Measurements from ENCODE around the gene CHAF1B.

Gene CHAF1B

DNA sequence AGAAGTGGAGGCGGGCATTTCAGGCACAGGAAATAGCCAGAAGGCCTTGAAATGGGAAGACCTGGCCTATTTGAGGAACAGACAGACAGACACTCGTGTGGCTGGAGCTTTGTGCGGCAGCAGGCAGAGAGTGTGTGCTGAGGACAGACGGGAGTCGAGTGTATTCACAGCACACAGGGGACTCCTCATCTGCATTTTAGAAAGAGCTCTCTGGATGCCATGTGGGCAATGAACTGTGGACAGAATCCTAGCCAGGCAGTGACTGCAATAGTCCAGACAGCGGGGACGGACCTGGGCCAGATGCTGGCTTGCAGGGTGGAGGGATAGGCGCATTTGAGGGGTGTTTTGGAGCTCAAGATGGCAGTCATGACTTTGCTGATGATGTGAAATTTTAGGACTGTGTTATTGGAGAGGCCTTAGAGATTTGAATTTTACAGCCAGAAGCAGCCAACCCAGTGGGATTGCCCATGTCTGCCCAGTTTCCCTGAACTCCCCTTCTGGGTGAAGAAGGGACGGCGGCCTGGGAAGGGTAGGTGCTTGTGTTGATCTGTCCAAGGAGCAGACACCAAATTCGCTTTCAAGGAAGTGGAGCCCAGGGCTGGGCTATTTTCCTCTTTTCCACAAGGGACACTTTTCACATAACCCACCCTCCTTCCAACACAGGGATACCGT, 43.7 kb downstream of the CHAF1B start:
- DNase-seq (ENCODE audit: low read depth): peak; percentile 21

- peak; percentile 74 for DNase-seq (ENCODE audit: low read depth)
Measured at GRCh38 chr21:36429947-36430546, 44.9 kb downstream of the CHAF1B start.

DNA sequence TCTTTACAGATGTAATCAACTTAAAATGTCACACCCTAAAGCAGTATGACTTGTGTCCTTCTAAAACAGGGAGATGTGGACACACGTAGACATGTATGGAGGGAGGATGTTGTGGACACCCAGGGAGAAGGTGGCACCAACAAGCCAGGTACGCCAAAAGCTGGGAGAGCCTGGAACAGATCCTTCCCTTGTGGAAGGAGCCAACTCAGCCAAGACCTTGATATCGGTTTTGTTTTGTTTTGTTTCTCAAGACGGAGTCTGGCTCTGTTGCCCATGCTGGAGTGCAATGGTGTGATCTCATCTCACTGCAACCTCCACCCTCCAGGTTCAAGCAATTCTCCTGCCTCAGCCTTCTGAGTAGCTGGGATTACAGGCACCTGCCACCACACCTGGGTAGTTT, 45.6 kb downstream of the CHAF1B start:
- no peak for DNase-seq (ENCODE audit: low read depth)

- no peak for DNase-seq (ENCODE audit: low read depth)
Measured at GRCh38 chr21:36431252-36431651, 46.1 kb downstream of the CHAF1B start.

DNA sequence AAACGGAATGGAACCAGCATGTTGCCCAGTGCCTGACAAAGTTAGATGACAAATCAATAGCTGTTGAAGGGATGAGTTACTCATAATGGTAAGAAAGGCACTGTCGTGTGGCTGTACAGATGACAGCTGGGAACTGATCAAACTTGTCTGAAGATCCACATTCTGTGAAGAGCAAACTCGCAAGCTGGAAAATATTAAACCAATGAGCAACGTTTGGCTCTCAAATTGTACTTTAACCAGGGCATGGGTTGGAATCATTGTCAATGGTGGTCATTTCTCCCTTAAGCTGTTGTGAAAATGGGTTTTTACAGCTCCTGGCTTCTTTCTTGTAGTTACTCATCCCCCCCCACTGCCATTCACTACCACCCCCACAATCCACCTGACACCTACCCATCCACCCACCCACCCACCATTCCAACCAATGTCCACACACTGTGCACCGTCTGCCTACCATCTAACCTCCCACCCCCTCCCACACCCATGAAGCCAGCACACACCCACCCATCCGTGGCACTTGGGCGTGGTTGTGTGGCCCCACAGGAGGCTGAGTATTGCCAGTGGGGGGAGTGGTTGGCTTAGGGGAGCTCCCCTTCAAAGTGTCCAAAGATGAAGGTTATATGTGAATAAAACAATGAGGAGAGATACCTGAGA, 48.0 kb downstream of the CHAF1B start:
- DNase-seq (ENCODE audit: low read depth): no peak

- no peak for DNase-seq (ENCODE audit: low read depth)
Measured at GRCh38 chr21:36434144-36434543, 49.0 kb downstream of the CHAF1B start.

DNA sequence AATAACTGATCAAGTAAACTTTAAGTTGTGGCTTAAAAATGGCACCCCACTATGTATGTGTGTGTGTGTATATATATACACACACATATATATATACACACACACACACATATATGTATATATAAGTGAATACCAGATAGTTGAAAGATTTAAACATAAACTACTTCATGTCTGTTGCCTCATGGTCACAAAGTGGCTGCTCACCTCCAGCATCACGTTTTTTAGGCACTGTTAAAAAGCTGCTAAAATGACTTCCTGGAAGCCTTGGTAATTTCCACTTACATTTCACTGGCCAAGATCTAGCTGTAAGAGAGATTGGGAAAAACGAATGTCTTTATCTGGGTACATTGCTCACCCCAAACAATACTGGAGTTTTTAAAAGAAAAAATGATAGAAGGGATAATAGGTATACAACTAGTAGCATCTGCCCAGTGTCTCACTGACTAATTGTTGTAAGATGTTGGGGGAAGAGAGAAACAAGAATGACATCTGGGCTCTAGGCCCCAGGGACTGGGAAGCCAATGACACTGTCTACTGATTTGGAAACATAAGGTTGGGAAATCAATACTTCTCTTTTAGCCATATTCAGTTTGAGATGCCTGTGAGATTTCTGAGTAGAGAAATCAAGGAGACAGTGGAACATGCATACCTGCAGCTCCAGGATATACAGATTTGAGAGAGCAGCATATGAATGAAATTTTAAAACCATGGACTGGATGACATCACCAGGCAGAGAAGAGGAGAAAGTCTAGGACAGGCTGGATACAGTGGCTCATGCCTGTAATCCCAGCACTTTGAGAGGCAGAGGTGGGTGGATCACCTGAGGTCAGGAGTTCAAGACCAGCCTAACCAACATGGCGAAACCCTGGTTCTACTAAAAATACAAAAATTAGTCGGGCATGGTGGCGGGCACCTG, 51.9 kb downstream of the CHAF1B start:
- no peak for DNase-seq (ENCODE audit: low read depth)

DNA sequence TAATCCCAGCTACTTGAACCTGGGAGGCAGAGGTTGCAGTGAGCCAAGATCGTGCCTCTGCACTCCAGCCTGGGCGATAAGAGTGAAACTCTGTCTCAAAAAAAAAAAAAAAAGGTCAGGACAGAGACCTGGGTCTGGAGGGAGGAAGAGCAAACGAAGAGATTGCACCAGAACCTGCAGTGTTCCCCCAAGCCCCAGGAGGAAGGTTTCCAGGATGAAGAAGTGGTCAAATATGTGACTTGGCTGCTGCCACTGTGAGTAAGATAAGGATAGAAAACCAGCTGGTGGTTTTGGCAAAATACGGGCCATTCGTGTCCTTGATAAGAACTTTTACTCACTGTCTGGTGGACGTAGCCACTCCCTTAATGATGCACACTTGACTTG, 52.5 kb downstream of the CHAF1B start:
- no peak for DNase-seq (ENCODE audit: low read depth)

GRCh38 chr21:36441715-36442114, 56.5 kb downstream of the CHAF1B start:
- no peak for DNase-seq (ENCODE audit: low read depth)

- no peak for DNase-seq (ENCODE audit: low read depth)
Measured at GRCh38 chr21:36446301-36446700, 61.1 kb downstream of the CHAF1B start.

GRCh38 chr21:36450511-36450910, 65.3 kb downstream of the CHAF1B start:
- DNase-seq (ENCODE audit: low read depth): no peak

DNA sequence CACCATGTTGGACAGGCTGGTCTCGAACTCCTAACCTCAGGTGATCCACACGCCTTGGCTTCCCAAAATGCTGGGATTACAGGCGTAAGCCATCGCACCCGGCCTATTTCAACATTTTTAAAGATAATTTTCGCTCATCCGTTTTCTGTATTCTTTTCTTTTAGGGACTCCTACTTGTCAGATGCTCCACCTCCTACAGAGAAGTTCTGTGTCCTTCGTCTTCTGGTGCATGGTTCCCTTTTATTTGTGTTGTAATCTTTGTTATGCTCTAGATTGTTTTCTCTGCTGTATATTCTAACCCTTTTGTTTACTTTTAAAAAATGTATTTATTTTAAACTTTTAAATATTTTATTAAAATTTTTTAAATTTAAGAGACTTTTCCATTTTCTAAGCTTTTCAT, 66.3 kb downstream of the CHAF1B start:
- DNase-seq (ENCODE audit: low read depth): no peak

- DNase-seq (ENCODE audit: low read depth): no peak
Measured at GRCh38 chr21:36452281-36452825, 67.2 kb downstream of the CHAF1B start.

DNA sequence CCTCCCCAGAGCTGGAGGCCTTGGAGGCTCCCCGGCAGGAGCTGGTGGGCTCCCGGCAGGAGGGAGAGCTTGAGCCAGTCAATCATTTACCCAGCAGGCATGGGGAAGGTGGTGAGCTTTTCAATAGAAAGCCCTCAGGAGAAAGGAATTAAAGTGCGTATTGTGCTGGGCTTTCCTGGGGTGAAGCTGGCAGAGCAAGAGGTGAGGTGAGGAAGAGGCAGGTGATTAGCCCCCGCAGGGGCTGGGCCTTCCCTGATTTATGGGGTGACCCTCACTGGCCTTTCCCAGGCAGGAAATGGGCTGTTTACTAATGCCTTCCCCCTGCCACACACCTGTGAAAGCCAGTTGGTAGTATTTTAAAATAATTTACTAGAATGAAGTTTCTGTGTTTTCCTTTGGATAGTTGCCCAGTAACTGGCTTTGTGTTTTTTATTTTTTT, 68.9 kb downstream of the CHAF1B start:
- DNase-seq (ENCODE audit: low read depth): no peak

GRCh38 chr21:36454706-36455105, 69.5 kb downstream of the CHAF1B start:
- no peak for DNase-seq (ENCODE audit: low read depth)

GRCh38 chr21:36456729-36457414, 71.7 kb downstream of the CHAF1B start:
- DNase-seq (ENCODE audit: low read depth): no peak

GRCh38 chr21:36459098-36459497, 73.9 kb downstream of the CHAF1B start:
- DNase-seq (ENCODE audit: low read depth): no peak

- no peak for DNase-seq (ENCODE audit: low read depth)
Measured at GRCh38 chr21:36460866-36461265, 75.7 kb downstream of the CHAF1B start.

DNA sequence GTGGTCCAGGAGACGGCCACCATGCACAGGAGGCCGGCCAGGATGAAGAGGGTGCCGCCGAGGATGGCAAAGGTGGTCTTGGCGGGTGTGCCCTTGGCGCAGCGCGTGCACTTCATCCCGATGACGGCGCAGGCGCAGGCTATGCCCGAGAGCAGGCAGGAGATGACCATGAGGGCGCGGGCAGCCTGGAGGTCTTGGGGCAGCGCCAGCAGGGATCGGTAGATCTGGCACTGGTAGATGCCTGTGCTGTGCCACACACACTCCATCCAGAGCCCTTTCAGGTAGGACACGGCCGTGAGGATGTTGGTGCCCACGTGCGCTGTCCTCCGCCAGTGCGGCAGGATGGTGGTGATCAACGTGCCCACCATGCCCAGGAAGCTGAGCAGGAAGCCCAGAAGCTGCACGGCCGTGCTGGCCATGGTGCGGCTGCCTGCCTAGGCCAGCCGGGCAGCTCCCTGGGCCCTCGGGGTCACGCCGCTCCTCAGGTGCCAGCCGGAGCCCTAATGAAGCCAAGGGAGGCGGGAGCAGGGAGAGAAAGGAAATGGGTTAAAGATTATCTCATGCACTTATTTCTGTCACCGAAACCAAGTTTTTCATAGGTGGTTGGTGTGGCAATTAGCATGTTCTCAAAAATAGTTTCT, 76.2 kb downstream of the CHAF1B start:
- DNase-seq (ENCODE audit: low read depth): no peak

GRCh38 chr21:36461918-36462486, 76.8 kb downstream of the CHAF1B start:
- DNase-seq (ENCODE audit: low read depth): no peak

DNA sequence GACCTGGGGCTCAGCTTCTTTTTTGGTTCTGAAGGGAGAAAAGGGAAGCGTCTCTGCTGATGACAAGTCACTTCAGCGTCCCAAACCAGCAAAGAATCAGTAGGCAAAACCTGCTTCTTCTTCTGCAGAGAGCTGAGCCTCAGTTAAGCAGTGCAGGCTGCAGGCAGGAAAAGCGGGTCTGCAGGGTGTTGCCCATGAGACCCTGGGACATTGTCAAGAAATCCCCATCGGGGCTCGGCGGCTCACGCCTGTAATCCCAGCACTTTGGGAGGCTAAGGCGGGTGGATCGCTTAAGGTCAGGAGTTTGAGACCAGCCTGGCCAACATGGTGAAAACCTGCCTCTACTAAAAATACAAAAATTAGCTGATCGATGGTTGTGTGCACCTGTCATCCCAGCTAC, 78.0 kb downstream of the CHAF1B start:
- no peak for DNase-seq (ENCODE audit: low read depth)

Data from fibroblast of gingiva (primary cell).